ENCODE data around the gene DYRK3.

DNA sequence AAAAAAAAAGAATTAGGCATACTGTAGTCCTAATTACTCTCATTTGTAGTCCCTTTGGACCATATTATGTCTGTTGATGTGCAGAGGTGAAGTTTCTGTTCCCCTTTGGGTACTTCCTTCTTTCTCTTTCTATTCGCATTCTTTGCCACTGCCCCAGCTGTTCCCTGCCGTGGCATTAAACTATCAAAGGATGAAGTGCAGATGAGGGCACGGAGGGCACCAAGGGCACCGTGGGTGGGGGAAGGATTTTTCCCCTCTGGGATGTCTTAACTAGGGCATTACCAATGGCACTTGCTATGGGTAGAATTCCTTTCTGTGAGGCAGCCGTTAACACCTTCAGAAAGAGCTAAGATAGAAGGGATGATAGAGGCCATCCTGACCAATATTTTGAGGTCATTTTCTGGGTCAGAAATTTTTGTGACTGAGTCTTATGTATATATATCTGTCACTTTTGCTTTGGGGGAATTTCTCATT is 44.4 kb downstream of the DYRK3 start:
- TF ChIP-seq, protein P1, sequence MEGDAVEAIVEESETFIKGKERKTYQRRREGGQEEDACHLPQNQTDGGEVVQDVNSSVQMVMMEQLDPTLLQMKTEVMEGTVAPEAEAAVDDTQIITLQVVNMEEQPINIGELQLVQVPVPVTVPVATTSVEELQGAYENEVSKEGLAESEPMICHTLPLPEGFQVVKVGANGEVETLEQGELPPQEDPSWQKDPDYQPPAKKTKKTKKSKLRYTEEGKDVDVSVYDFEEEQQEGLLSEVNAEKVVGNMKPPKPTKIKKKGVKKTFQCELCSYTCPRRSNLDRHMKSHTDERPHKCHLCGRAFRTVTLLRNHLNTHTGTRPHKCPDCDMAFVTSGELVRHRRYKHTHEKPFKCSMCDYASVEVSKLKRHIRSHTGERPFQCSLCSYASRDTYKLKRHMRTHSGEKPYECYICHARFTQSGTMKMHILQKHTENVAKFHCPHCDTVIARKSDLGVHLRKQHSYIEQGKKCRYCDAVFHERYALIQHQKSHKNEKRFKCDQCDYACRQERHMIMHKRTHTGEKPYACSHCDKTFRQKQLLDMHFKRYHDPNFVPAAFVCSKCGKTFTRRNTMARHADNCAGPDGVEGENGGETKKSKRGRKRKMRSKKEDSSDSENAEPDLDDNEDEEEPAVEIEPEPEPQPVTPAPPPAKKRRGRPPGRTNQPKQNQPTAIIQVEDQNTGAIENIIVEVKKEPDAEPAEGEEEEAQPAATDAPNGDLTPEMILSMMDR (IDR thresholded peaks at IDR 0.05), result no peak
- TF ChIP-seq POLR2A (IDR thresholded peaks at IDR 0.05) (no peak), EP300 (IDR thresholded peaks at IDR 0.05) (peak in 1 of 2 donors; percentile 30)

Data from tibial nerve (tissue), 4 donors.